Measurements from ENCODE around the gene MNAT1. TPM values are rescaled to one million over a fixed set of nuclear protein-coding genes. Genes with fewer than 3 reads are reported as not detected.

The MNAT1 gene
- total RNA-seq = 22.2 and 31.7 TPM in 2 replicates
- polyA plus RNA-seq = 55.2 and 59.0 TPM in 2 replicates

- peak within 1 kb of the TSS; percentile 86 for H3K4me3 ChIP-seq
- H3K9me3 ChIP-seq (ENCODE audit: low read depth) = no peaks in the 10 kb centered on the region
- peak within 1 kb of the TSS; percentile 89 for H3K27ac ChIP-seq
- peaks cover 13% of the 10 kb centered on the region for H3K4me1 ChIP-seq (ENCODE audit: low read depth)
- peak; percentile 86 to 91 for DNase-seq (ENCODE audit: low read depth in 1 of 2, low spot score in 1 of 2)
- no peaks in the 10 kb centered on the region for H3K36me3 ChIP-seq
- H3K27me3 ChIP-seq = peaks cover 3% of the 10 kb centered on the region
- TF ChIP-seq, protein P1, sequence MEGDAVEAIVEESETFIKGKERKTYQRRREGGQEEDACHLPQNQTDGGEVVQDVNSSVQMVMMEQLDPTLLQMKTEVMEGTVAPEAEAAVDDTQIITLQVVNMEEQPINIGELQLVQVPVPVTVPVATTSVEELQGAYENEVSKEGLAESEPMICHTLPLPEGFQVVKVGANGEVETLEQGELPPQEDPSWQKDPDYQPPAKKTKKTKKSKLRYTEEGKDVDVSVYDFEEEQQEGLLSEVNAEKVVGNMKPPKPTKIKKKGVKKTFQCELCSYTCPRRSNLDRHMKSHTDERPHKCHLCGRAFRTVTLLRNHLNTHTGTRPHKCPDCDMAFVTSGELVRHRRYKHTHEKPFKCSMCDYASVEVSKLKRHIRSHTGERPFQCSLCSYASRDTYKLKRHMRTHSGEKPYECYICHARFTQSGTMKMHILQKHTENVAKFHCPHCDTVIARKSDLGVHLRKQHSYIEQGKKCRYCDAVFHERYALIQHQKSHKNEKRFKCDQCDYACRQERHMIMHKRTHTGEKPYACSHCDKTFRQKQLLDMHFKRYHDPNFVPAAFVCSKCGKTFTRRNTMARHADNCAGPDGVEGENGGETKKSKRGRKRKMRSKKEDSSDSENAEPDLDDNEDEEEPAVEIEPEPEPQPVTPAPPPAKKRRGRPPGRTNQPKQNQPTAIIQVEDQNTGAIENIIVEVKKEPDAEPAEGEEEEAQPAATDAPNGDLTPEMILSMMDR (IDR thresholded peaks at IDR 0.05; ENCODE audit: low read depth, low read length) = peak; percentile 5
Observed at GRCh38 chr14:60734465-60735242, at the start of gene MNAT1. MNAT1 (plus strand) TSS chr14:60734761; CDS start chr14:60734863, 102 bp downstream.

GRCh38 chr14:60686865-60687264 is 47.7 kb upstream of the MNAT1 start:
- no peak for DNase-seq (ENCODE audit: low read depth in 1 of 2, low spot score in 1 of 2)
- Histone ChIP-seq H3K9me3 (ENCODE audit: low read depth) (no peaks in the 10 kb centered on the region), H3K36me3 (no peaks in the 10 kb centered on the region), H3K4me1 (ENCODE audit: low read depth) (peaks cover 8% of the 10 kb centered on the region), H3K4me3 (no peak overlapping the region), H3K27me3 (no peaks in the 10 kb centered on the region), H3K27ac (no peak overlapping the region)
- TF ChIP-seq, protein P1 (IDR thresholded peaks at IDR 0.05; ENCODE audit: low read depth, low read length) = no peak

DNA sequence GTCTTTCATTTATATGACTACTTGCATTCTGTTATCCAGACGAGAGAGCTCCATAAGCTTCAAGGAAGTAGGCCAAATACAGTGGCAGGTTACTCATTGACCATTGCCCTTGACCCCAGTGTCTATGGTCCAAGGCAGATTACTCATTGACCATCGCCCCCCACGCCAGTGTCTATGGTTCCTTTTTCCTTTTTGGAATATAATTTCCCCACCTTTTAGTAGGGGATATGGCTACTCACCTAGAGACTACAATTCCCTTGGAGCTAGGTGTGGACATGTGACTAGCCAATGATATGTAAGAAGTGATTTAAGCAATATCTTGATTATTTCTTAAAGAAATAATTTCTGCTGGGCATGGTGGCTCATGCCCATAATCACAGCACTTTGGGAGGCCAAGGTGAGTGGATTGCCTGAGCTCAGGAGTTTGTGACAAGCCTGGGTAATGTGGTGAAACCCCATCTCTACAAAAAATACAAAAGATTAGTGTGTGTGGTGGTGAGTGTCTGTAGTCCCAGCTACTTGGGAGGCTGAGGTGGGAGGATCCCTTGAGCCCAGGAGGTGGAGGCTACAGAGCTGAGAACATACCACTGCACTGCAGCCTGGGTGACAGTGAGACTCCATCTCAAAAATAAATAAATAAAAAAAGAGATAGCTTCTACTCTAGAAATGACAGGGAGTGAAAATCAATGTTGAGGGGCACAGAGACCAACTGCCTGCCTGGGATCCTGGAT is 43.0 kb upstream of the MNAT1 start:
- TF ChIP-seq, protein P1 (IDR thresholded peaks at IDR 0.05; ENCODE audit: low read depth, low read length) = no peak
- Histone ChIP-seq H3K27me3 (no peaks in the 10 kb centered on the region), H3K27ac (no peak overlapping the region), H3K9me3 (ENCODE audit: low read depth) (no peaks in the 10 kb centered on the region), H3K4me3 (no peak overlapping the region), H3K4me1 (ENCODE audit: low read depth) (no peaks in the 10 kb centered on the region), H3K36me3 (no peaks in the 10 kb centered on the region)
- no peak for DNase-seq (ENCODE audit: low read depth in 1 of 2, low spot score in 1 of 2)

GRCh38 chr14:60695327-60695726 is 39.2 kb upstream of the MNAT1 start:
- Histone ChIP-seq H3K27me3 (no peaks in the 10 kb centered on the region), H3K4me1 (ENCODE audit: low read depth) (no peaks in the 10 kb centered on the region), H3K9me3 (ENCODE audit: low read depth) (no peaks in the 10 kb centered on the region), H3K27ac (no peak overlapping the region), H3K4me3 (no peak overlapping the region), H3K36me3 (no peaks in the 10 kb centered on the region)
- DNase-seq (ENCODE audit: low read depth in 1 of 2, low spot score in 1 of 2) = no peak
- TF ChIP-seq, protein P1 (IDR thresholded peaks at IDR 0.05; ENCODE audit: low read depth, low read length) = no peak

DNA sequence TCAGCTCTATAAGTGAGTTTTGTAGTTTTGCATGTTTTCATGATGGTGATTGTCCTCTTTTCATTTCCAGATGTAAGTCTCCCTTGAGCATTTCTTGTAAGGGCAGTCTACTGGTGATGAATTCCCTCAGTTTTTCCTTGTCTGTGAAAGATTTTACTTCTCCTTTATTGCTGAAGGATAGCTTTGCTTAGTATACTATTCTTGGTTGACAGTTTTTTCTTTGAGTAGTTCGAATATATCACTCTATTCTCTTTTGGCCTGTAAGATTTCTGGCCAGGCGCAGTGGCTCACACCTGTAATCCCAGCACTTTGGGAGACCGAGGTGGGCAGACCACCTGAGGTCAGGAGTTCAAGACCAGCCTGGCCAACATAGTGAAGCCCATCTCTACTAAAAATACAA is 34.0 kb upstream of the MNAT1 start:
- no peaks in the 10 kb centered on the region for H3K36me3 ChIP-seq
- H3K27me3 ChIP-seq = no peaks in the 10 kb centered on the region
- no peaks in the 10 kb centered on the region for H3K9me3 ChIP-seq (ENCODE audit: low read depth)
- TF ChIP-seq, protein P1 (IDR thresholded peaks at IDR 0.05; ENCODE audit: low read depth, low read length) = no peak
- no peaks in the 10 kb centered on the region for H3K4me1 ChIP-seq (ENCODE audit: low read depth)
- DNase-seq (ENCODE audit: low read depth in 1 of 2, low spot score in 1 of 2) = no peak
- no peak overlapping the region for H3K4me3 ChIP-seq
- no peak overlapping the region for H3K27ac ChIP-seq
